Measurements from ENCODE around the gene PPFIA2. TPM values are rescaled to one million over a fixed set of nuclear protein-coding genes. Genes with fewer than 3 reads are reported as not detected.

The PPFIA2 gene
- total and polyA plus RNA-seq, 10 of the 15 experiments (the other 5 are each of a cell fraction or from before 2014, with no cell fraction given), result 0.06 to 0.39 (median 0.18) TPM; not detected in 6

DNA sequence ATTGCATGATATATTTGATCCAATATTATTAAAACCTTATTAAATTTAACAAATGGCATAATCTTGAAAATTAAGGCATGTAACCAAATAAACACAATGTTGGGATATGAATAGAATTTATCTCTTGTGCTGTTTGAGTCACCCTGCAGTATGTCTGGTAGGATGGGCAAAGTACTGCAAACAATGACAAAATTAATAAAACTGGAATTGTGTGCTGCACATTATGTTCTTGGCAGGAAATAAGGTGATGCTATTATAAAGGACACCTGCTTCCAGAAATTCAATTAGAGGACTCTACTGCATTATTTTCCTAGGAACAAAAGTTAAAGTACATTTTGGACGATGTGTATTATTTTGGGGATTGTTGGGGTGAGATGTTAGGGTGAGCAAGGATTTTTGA lies 132.7 kb downstream of the PPFIA2 start:
- Histone ChIP-seq H3K27me3 (replicated peaks in 1 of 2; ENCODE audit: control insufficient read depth in 2 of 2, insufficient read depth in 2 of 2, low read length in 1 of 2) (no peaks in the 10 kb centered on the region), H2AFZ (ENCODE audit: control insufficient read depth, low read depth, low read length) (no peak overlapping the region), H3K9ac (ENCODE audit: control insufficient read depth, insufficient read depth, low read length) (no peak overlapping the region), H3K9me3 (replicated peaks; ENCODE audit: control insufficient read depth, insufficient read depth, low read length) (no peaks in the 10 kb centered on the region), H3K27ac (ENCODE audit: control insufficient read depth, insufficient read depth) (no peak overlapping the region), H3K4me1 (ENCODE audit: control insufficient read depth, insufficient read depth, low read length) (no peaks in the 10 kb centered on the region), H3K4me3 (no peak overlapping the region), H4K20me1 (ENCODE audit: control insufficient read depth, insufficient read depth) (no peaks in the 10 kb centered on the region), H3K79me2 (ENCODE audit: control insufficient read depth, insufficient read depth, low read length) (no peaks in the 10 kb centered on the region), H3K4me2 (ENCODE audit: control insufficient read depth, insufficient read depth) (no peak overlapping the region), H3K36me3 (ENCODE audit: control insufficient read depth in 2 of 2, insufficient read depth in 2 of 2, low read length in 1 of 2) (no peaks in the 10 kb centered on the region)
- SMC1A ChIA-PET (ENCODE audit: uncharacterized antibody, unreplicated experiment), result no interaction called here
- in situ Hi-C loops (cut with MboI), result no loop called here
- no peak for TF ChIP-seq EP300 (IDR thresholded peaks at IDR 0.05; ENCODE audit: borderline replicate concordance in 1 of 2, control insufficient read depth in 1 of 2, low read depth in 2 of 2, low read length in 2 of 2)
- TF ChIP-seq, protein P1, sequence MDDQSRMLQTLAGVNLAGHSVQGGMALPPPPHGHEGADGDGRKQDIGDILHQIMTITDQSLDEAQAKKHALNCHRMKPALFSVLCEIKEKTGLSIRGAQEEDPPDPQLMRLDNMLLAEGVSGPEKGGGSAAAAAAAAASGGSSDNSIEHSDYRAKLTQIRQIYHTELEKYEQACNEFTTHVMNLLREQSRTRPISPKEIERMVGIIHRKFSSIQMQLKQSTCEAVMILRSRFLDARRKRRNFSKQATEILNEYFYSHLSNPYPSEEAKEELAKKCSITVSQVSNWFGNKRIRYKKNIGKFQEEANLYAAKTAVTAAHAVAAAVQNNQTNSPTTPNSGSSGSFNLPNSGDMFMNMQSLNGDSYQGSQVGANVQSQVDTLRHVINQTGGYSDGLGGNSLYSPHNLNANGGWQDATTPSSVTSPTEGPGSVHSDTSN (IDR thresholded peaks at IDR 0.05; ENCODE audit: insufficient replicate concordance, low read depth, low read length), result no peak
- no peak for TF ChIP-seq SP1 (IDR thresholded peaks at IDR 0.05; ENCODE audit: low read depth, low read length)
- no peak for TF ChIP-seq SIX5 (IDR thresholded peaks at IDR 0.05; ENCODE audit: low read depth, low read length, severe bottlenecking)
- TF ChIP-seq KLF5 (IDR thresholded peaks at IDR 0.05; ENCODE audit: partially characterized antibody), result no peak
- RAD21 ChIA-PET (ENCODE audit: unreplicated experiment), result no interaction called here
- POLR2A ChIA-PET, result no interaction called here
- DNase-seq (ENCODE audit: low read depth, low spot score) (no peak), FAIRE-seq (no peak), ATAC-seq (no peak)
- BruUV-seq (replicated peaks), result no TSS peak
- WGBS (ENCODE audit: insufficient coverage, insufficient replicate concordance, low lambda C conversion rate, missing lambda C conversion rate), result 0% methylated on average over 1 of the region's 1 CpG
- intact Hi-C loops (cut with micrococcal nuclease; ENCODE audit: unreplicated experiment), result loop anchor here (10.0 kb wide), 1 partner anchor 1212 kb away; no protein-coding TSS in a partner anchor
- CTCF ChIA-PET, result interaction anchor here (0.7 to 1.5 kb wide), 3 partner anchors 16 to 175 kb away, joined by 3 to 11 read pairs (median 6); no protein-coding TSS in a partner anchor

DNA sequence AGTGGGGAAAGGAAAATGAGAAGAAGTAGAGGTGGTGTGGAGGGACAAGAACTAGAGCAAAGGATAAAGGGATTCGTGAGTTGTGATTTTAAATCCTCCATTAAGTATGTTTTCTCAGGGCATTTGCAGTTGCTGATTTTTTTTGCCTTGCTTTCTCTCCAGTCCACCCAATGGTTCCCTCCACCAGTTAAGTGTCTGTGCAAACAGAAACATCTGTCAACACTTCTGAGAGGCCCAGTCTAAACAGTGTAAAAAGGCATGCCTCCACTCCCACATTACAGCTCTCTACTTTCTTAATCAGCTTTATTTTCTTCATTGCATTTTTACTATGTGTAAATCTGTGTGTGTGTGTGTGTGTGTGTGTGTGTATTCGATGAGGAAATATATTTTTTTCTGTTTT lies 141.2 kb downstream of the PPFIA2 start:
- no peaks in the 10 kb centered on the region for H3K4me1 ChIP-seq (ENCODE audit: control insufficient read depth, insufficient read depth, low read length)
- POLR2A ChIA-PET, result interaction anchor here (0.6 kb wide), 2 partner anchors 12 to 445 kb away, joined by 3 to 4 read pairs; no protein-coding TSS in a partner anchor
- DNase-seq (ENCODE audit: low read depth, low spot score) (no peak), ATAC-seq (no peak), FAIRE-seq (no peak)
- no peaks in the 10 kb centered on the region for H4K20me1 ChIP-seq (ENCODE audit: control insufficient read depth, insufficient read depth)
- RAD21 ChIA-PET (ENCODE audit: unreplicated experiment), result no interaction called here
- no peaks in the 10 kb centered on the region for H3K9me3 ChIP-seq (replicated peaks; ENCODE audit: control insufficient read depth, insufficient read depth, low read length)
- intact Hi-C loops (cut with micrococcal nuclease; ENCODE audit: unreplicated experiment) (no loop called here), in situ Hi-C loops (cut with MboI) (no loop called here)
- H3K27ac ChIP-seq (ENCODE audit: control insufficient read depth, insufficient read depth), result no peak overlapping the region
- BruUV-seq (replicated peaks), result no TSS peak
- CTCF ChIA-PET, result interaction anchor here (0.6 to 0.7 kb wide), 3 partner anchors 16 to 288 kb away, joined by 3 read pairs; no protein-coding TSS in a partner anchor
- no peaks in the 10 kb centered on the region for H3K36me3 ChIP-seq (ENCODE audit: control insufficient read depth in 2 of 2, insufficient read depth in 2 of 2, low read length in 1 of 2)
- 3% methylated on average over 2 of the region's 2 CpGs for WGBS (ENCODE audit: insufficient coverage, insufficient replicate concordance, low lambda C conversion rate, missing lambda C conversion rate)
- H3K9ac ChIP-seq (ENCODE audit: control insufficient read depth, insufficient read depth, low read length), result no peak overlapping the region
- H3K4me3 ChIP-seq, result no peak overlapping the region
- H3K27me3 ChIP-seq (replicated peaks in 1 of 2; ENCODE audit: control insufficient read depth in 2 of 2, insufficient read depth in 2 of 2, low read length in 1 of 2), result no peaks in the 10 kb centered on the region
- no peaks in the 10 kb centered on the region for H3K79me2 ChIP-seq (ENCODE audit: control insufficient read depth, insufficient read depth, low read length)
- H2AFZ ChIP-seq (ENCODE audit: control insufficient read depth, low read depth, low read length), result no peak overlapping the region
- SMC1A ChIA-PET (ENCODE audit: uncharacterized antibody, unreplicated experiment), result interaction anchor here (1.3 kb wide), 1 partner anchor 12 kb away, joined by 3 read pairs; no protein-coding TSS in a partner anchor
- H3K4me2 ChIP-seq (ENCODE audit: control insufficient read depth, insufficient read depth), result no peak overlapping the region
- TF ChIP-seq ZSCAN29 (IDR thresholded peaks at IDR 0.05) (no peak), PML (IDR thresholded peaks at IDR 0.05; ENCODE audit: low read length) (no peak), NFYB (IDR thresholded peaks at IDR 0.05; ENCODE audit: insufficient read depth, low read depth, low read length) (no peak), STAT3 (IDR thresholded peaks at IDR 0.05; ENCODE audit: low read depth, low read length) (no peak), GATAD2B (conservative IDR thresholded peaks at IDR 0.05; ENCODE audit: low read depth) (no peak)
- TF ChIP-seq, protein P2, sequence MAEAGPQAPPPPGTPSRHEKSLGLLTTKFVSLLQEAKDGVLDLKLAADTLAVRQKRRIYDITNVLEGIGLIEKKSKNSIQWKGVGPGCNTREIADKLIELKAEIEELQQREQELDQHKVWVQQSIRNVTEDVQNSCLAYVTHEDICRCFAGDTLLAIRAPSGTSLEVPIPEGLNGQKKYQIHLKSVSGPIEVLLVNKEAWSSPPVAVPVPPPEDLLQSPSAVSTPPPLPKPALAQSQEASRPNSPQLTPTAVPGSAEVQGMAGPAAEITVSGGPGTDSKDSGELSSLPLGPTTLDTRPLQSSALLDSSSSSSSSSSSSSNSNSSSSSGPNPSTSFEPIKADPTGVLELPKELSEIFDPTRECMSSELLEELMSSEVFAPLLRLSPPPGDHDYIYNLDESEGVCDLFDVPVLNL (IDR thresholded peaks at IDR 0.05; ENCODE audit: low read depth, low read length), result no peak
- TF ChIP-seq, protein P3, sequence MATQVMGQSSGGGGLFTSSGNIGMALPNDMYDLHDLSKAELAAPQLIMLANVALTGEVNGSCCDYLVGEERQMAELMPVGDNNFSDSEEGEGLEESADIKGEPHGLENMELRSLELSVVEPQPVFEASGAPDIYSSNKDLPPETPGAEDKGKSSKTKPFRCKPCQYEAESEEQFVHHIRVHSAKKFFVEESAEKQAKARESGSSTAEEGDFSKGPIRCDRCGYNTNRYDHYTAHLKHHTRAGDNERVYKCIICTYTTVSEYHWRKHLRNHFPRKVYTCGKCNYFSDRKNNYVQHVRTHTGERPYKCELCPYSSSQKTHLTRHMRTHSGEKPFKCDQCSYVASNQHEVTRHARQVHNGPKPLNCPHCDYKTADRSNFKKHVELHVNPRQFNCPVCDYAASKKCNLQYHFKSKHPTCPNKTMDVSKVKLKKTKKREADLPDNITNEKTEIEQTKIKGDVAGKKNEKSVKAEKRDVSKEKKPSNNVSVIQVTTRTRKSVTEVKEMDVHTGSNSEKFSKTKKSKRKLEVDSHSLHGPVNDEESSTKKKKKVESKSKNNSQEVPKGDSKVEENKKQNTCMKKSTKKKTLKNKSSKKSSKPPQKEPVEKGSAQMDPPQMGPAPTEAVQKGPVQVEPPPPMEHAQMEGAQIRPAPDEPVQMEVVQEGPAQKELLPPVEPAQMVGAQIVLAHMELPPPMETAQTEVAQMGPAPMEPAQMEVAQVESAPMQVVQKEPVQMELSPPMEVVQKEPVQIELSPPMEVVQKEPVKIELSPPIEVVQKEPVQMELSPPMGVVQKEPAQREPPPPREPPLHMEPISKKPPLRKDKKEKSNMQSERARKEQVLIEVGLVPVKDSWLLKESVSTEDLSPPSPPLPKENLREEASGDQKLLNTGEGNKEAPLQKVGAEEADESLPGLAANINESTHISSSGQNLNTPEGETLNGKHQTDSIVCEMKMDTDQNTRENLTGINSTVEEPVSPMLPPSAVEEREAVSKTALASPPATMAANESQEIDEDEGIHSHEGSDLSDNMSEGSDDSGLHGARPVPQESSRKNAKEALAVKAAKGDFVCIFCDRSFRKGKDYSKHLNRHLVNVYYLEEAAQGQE (IDR thresholded peaks at IDR 0.05; ENCODE audit: low read depth, low read length), result no peak

Data from GM12878 (cell line).